Type B pancreatic cell (in vitro differentiated cells): ENCODE measurements around the gene TMEM131L. TPM values are rescaled to one million over a fixed set of nuclear protein-coding genes. Genes with fewer than 3 reads are reported as not detected.

Experiments used
- DNase-seq: peaks from one replicate; pipeline ENCODE4 v3.0.0; 2021; ENCODE audit warnings: mixed read lengths; ENCODE audit not compliant: unreplicated experiment; ENCODE audit errors: extremely low spot score
- H3K27ac Mint-ChIP-seq: 2 replicates; pipeline ENCODE4 v1.8.0; 2021; ENCODE audit warnings: mild to moderate bottlenecking, mixed read lengths
- H3K27me3 Mint-ChIP-seq: 2 replicates; pipeline ENCODE4 v1.8.0; 2021; ENCODE audit warnings: mixed read lengths
- H3K36me3 Mint-ChIP-seq: 2 replicates; pipeline ENCODE4 v1.8.0; 2021; ENCODE audit warnings: mixed read lengths
- H3K4me1 Mint-ChIP-seq: one replicate; pipeline ENCODE4 v1.8.0; 2021; ENCODE audit warnings: mixed read lengths; ENCODE audit not compliant: unreplicated experiment
- H3K4me3 Mint-ChIP-seq: 2 replicates; pipeline ENCODE4 v1.8.0; 2021; ENCODE audit warnings: mild to moderate bottlenecking, mixed read lengths
- H3K9me3 Mint-ChIP-seq: 2 replicates; pipeline ENCODE4 v1.8.0; 2021; ENCODE audit warnings: mixed read lengths
- total RNA-seq: library from RNA; stranded (reverse); gene quantifications from 2 replicates; pipeline ENCODE4 v1.2.1, GENCODE V29; 2021; ENCODE audit warnings: low replicate concordance
- TF ChIP-seq, protein P1 (sequence below): fragments of 200-600 bp; sonication (generic); conservative IDR thresholded peaks from 2 replicates; pipeline ENCODE4 v1.5.0; 2021; ENCODE audit warnings: antibody characterized with exemption, mild to moderate bottlenecking

Gene TMEM131L
- total RNA-seq, 1 donor from 2014 or later: 21.3 TPM

DNA sequence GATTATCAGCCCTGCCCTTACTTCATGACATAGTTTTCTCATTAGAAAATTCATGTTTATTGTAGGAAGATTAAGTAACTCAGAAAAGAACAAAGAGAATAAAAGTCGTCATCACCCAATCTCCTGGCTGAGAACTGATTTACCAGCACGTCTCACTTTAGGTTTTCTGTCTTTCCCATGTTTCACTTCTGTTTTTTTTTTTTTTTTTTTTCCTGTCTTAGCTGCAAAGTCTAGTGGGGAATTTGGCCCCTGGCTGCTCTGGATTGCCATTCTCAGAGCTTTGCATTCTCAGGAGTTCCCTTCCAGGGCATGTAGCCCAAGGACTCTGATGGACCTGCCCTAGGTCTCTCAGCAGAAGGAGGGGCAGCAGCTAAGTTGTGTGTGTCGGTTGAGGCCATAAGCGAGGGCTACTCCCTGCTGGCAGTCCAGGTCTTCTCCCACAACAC is 57.8 kb downstream of the TMEM131L start:
- Mint-ChIP-seq H3K27ac (peak overlapping the region; percentile 17), H3K36me3 (peaks cover 3% of the 10 kb centered on the region), H3K27me3 (no peaks in the 10 kb centered on the region), H3K9me3 (no peaks in the 10 kb centered on the region), H3K4me3 (no peak overlapping the region), H3K4me1 (peaks cover 39% of the 10 kb centered on the region)
- no peak for DNase-seq
- TF ChIP-seq, protein P1, sequence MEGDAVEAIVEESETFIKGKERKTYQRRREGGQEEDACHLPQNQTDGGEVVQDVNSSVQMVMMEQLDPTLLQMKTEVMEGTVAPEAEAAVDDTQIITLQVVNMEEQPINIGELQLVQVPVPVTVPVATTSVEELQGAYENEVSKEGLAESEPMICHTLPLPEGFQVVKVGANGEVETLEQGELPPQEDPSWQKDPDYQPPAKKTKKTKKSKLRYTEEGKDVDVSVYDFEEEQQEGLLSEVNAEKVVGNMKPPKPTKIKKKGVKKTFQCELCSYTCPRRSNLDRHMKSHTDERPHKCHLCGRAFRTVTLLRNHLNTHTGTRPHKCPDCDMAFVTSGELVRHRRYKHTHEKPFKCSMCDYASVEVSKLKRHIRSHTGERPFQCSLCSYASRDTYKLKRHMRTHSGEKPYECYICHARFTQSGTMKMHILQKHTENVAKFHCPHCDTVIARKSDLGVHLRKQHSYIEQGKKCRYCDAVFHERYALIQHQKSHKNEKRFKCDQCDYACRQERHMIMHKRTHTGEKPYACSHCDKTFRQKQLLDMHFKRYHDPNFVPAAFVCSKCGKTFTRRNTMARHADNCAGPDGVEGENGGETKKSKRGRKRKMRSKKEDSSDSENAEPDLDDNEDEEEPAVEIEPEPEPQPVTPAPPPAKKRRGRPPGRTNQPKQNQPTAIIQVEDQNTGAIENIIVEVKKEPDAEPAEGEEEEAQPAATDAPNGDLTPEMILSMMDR: no peak

DNA sequence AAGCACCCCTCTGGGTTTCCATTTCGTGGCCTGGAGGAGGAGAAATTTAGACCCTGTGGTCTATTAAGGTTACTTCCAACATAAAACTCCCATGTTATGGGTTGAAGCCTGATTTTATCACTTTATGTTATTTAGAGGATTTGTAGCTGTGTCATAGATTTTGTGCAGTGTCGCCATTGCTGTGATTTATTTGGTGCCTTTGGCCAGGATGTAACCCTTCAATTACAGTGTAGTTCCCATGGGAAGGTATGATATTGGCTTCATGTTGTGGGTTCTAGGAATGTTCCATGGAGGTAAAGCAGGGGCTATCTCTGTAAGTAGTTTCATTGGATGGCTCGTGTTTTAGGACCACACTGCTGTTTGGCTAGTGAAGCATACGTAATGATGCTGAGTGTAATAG is 58.5 kb downstream of the TMEM131L start:
- H3K27ac Mint-ChIP-seq: no peak overlapping the region
- peaks cover 39% of the 10 kb centered on the region for H3K4me1 Mint-ChIP-seq
- H3K36me3 Mint-ChIP-seq: peaks cover 3% of the 10 kb centered on the region
- TF ChIP-seq, protein P1: no peak
- H3K4me3 Mint-ChIP-seq: no peak overlapping the region
- no peaks in the 10 kb centered on the region for H3K27me3 Mint-ChIP-seq
- no peaks in the 10 kb centered on the region for H3K9me3 Mint-ChIP-seq
- DNase-seq: no peak

DNA sequence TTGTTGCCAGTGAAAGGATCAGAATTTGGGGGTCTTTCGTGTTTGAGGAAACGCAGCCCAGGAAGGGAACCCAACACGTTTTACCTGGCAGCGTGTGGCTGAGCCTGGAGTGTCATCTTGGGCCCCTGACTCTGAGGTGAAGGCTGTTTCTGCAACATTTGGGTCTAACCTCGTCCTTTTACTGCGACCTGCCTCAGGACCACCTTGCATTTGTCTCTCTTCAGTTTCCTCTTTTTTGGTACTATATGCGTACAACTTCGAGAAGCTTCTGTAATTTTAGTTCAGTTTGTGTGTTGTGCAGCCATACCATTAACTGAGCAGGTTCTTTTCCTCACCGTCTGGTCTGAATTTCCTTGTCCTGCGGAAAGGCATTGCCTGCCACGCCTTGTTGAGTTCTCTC is 61.5 kb downstream of the TMEM131L start:
- no peak overlapping the region for H3K4me3 Mint-ChIP-seq
- H3K4me1 Mint-ChIP-seq: peaks cover 44% of the 10 kb centered on the region
- no peaks in the 10 kb centered on the region for H3K9me3 Mint-ChIP-seq
- no peaks in the 10 kb centered on the region for H3K27me3 Mint-ChIP-seq
- DNase-seq: no peak
- H3K36me3 Mint-ChIP-seq: peaks cover 3% of the 10 kb centered on the region
- H3K27ac Mint-ChIP-seq: no peak overlapping the region
- TF ChIP-seq, protein P1: no peak

DNA sequence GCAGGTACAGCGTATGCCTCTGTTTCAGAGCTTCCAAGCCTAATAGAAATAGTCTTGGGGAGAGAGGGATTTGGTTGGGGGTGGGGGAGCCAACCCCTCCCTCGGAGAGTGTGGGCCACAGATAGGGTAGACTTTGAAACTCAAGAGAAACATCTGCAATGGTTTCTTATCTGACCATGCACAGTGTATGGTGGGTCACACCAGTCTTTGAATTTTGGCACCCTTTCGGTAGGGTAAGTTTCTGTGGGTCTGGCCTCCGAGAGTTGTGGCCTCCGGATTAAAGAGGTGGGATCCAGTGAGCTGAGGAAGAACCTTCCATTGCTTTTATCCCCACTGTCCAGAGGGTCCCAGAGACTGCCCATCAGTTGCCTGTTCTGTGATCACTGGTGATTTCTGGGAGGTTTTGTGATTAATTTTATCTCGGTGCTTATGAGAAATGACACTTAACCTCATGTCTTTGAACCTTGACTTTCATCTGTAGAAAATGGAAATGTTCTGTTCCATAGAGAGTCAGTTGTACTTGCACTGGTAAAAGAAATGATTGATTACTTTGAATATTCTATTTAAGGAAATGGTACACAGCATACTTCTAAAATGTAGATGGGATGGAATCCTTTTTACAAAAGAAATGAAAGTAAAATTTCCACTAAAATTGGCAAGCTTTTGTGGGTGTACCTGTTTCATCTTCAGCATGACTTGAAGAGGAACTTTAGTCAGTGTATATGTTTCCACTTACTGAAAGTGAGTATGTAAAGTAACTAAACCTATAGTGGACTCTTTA is 62.7 kb downstream of the TMEM131L start:
- H3K9me3 Mint-ChIP-seq: no peaks in the 10 kb centered on the region
- no peak for DNase-seq
- H3K27me3 Mint-ChIP-seq: no peaks in the 10 kb centered on the region
- peaks cover 3% of the 10 kb centered on the region for H3K36me3 Mint-ChIP-seq
- peaks cover 35% of the 10 kb centered on the region for H3K4me1 Mint-ChIP-seq
- H3K27ac Mint-ChIP-seq: no peak overlapping the region
- TF ChIP-seq, protein P1: no peak
- no peak overlapping the region for H3K4me3 Mint-ChIP-seq

DNA sequence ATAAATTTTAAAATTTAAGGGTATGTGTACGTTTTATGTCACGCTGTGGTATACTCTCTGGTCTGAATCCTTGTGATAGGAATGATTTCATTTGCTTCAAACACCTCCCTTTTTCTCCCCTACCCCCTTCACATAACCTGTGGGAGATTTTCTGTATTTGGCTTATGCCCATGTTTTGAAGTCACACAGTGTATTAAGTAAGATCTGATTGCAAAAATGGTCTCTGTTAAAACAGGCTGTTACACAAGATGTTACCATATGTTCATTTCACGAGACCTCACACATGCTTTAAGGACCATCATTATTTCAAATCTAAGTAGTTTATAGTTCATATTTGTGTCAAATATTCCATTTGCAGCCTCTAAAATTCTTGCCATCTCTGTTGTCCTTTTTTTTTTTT is 63.5 kb downstream of the TMEM131L start:
- no peak for DNase-seq
- Mint-ChIP-seq H3K27me3 (no peaks in the 10 kb centered on the region), H3K27ac (no peak overlapping the region), H3K36me3 (peaks cover 3% of the 10 kb centered on the region), H3K4me1 (peaks cover 28% of the 10 kb centered on the region), H3K4me3 (no peak overlapping the region), H3K9me3 (no peaks in the 10 kb centered on the region)
- TF ChIP-seq, protein P1: no peak
